ENCODE data around the gene SLC39A8. TPM values are rescaled to one million over a fixed set of nuclear protein-coding genes. Genes with fewer than 3 reads are reported as not detected.

The SLC39A8 gene
- total and polyA plus RNA-seq, 2 donors from 2014 or later: 7.1 to 19.7 TPM

DNA sequence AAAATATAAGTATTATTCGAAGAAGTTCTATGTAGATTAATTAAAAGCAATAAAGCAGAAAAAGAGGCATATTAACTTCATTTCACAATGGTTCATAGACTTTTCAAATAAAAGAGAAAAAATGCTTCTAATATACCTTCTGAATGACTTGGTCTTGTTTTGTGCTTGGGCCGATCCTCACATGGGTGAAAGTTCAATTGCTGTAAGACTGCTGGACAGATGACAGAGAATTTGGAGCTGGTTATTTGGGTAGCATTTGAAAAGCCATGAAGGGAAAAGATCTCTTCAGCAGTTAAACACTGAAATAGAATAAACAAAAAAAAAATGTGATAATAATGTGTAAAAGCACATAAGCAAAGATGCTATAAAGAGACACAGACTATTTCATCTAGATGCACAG is 29.8 kb downstream of the SLC39A8 start:
- Histone ChIP-seq H3K36me3 (ENCODE audit: control insufficient read depth in 2 of 3, insufficient read depth in 3 of 3, low read length in 3 of 3) (no peaks in the 10 kb centered on the region), H3K4me3 (ENCODE audit: low read length in 3 of 3) (no peak overlapping the region), H3K27ac (ENCODE audit: low read depth in 2 of 2, low read length in 2 of 2) (no peak overlapping the region), H3K4me1 (ENCODE audit: control insufficient read depth in 2 of 3, insufficient read depth in 2 of 3, low read depth in 1 of 3, low read length in 3 of 3) (peaks cover 0 to 3% (median 0%) of the 10 kb centered on the region in 3 donors), H3K9ac (ENCODE audit: low read length in 3 of 3) (no peak overlapping the region), H3K27me3 (ENCODE audit: control insufficient read depth, insufficient read depth, low read length) (no peaks in the 10 kb centered on the region), H3K9me3 (ENCODE audit: control insufficient read depth in 2 of 3, insufficient read depth in 1 of 3, low read length in 3 of 3) (no peaks in the 10 kb centered on the region)
- DNase-seq (no peak), FAIRE-seq (no peak)
- TF ChIP-seq, protein P1, sequence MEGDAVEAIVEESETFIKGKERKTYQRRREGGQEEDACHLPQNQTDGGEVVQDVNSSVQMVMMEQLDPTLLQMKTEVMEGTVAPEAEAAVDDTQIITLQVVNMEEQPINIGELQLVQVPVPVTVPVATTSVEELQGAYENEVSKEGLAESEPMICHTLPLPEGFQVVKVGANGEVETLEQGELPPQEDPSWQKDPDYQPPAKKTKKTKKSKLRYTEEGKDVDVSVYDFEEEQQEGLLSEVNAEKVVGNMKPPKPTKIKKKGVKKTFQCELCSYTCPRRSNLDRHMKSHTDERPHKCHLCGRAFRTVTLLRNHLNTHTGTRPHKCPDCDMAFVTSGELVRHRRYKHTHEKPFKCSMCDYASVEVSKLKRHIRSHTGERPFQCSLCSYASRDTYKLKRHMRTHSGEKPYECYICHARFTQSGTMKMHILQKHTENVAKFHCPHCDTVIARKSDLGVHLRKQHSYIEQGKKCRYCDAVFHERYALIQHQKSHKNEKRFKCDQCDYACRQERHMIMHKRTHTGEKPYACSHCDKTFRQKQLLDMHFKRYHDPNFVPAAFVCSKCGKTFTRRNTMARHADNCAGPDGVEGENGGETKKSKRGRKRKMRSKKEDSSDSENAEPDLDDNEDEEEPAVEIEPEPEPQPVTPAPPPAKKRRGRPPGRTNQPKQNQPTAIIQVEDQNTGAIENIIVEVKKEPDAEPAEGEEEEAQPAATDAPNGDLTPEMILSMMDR (IDR thresholded peaks at IDR 0.05; ENCODE audit: borderline replicate concordance, extremely low read depth, insufficient read depth): no peak
- intact Hi-C loops (cut with DNase I): no loop called here

DNA sequence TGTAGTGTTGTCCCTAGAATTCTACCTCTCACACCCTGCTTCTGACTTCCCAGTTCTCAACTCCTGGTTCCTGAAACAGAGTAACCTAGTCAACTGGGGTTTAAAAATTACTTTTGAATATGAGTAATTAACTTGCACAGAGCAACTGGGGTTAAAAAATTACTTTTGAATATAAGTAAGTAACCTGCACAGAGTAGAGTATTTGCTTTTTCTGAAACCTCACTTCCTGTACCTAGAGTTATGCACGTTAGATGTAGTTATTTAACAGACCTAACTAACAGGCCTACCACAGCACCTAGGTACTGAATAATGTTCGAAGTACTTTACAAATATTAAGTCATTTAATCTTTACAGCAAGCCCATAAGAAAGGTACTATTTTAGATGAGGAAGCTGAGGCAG is 32.9 kb downstream of the SLC39A8 start:
- no peaks in the 10 kb centered on the region for H3K36me3 ChIP-seq (ENCODE audit: control insufficient read depth in 2 of 3, insufficient read depth in 3 of 3, low read length in 3 of 3)
- TF ChIP-seq, protein P1 (IDR thresholded peaks at IDR 0.05; ENCODE audit: borderline replicate concordance, extremely low read depth, insufficient read depth): no peak
- H3K27me3 ChIP-seq (ENCODE audit: control insufficient read depth, insufficient read depth, low read length): no peaks in the 10 kb centered on the region
- H3K9me3 ChIP-seq (ENCODE audit: control insufficient read depth in 2 of 3, insufficient read depth in 1 of 3, low read length in 3 of 3): no peaks in the 10 kb centered on the region
- no peaks in the 10 kb centered on the region for H3K4me1 ChIP-seq (ENCODE audit: control insufficient read depth in 2 of 3, insufficient read depth in 2 of 3, low read depth in 1 of 3, low read length in 3 of 3)
- H3K4me3 ChIP-seq (ENCODE audit: low read length in 3 of 3): no peak overlapping the region
- intact Hi-C loops (cut with DNase I): no loop called here
- no peak overlapping the region for H3K9ac ChIP-seq (ENCODE audit: low read length in 3 of 3)
- DNase-seq: no peak
- no peak overlapping the region for H3K27ac ChIP-seq (ENCODE audit: low read depth in 2 of 2, low read length in 2 of 2)
- no peak for FAIRE-seq

DNA sequence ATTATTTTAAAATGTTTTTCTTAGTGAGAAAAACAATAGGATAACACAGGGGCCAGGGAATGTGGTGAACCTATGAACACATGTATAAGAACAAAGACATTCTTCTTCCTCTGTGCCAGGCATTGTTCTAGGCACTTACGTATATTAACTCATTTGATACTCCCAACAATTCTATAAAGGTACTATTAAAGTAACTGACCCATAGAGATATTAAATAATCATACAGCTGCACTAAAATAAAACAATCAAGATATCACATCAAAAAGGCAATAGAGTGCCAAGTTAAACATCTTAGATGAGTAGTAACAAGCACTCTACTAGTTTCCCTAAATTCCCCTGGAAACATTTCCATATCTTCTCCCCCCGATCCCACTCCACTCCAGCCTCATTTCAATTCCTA is 33.4 kb downstream of the SLC39A8 start:
- no peak overlapping the region for H3K27ac ChIP-seq (ENCODE audit: low read depth in 2 of 2, low read length in 2 of 2)

More for the DNA sequence above, 33.4 kb downstream of the SLC39A8 start:
- no peak for FAIRE-seq
- no peaks in the 10 kb centered on the region for H3K27me3 ChIP-seq (ENCODE audit: control insufficient read depth, insufficient read depth, low read length)
- no peak overlapping the region for H3K4me3 ChIP-seq (ENCODE audit: low read length in 3 of 3)
- intact Hi-C loops (cut with DNase I): no loop called here
- H3K36me3 ChIP-seq (ENCODE audit: control insufficient read depth in 2 of 3, insufficient read depth in 3 of 3, low read length in 3 of 3): no peaks in the 10 kb centered on the region
- TF ChIP-seq, protein P1 (IDR thresholded peaks at IDR 0.05; ENCODE audit: borderline replicate concordance, extremely low read depth, insufficient read depth): no peak
- no peak for DNase-seq
- H3K9ac ChIP-seq (ENCODE audit: low read length in 3 of 3): no peak overlapping the region
- H3K9me3 ChIP-seq (ENCODE audit: control insufficient read depth in 2 of 3, insufficient read depth in 1 of 3, low read length in 3 of 3): no peaks in the 10 kb centered on the region
- no peaks in the 10 kb centered on the region for H3K4me1 ChIP-seq (ENCODE audit: control insufficient read depth in 2 of 3, insufficient read depth in 2 of 3, low read depth in 1 of 3, low read length in 3 of 3)
